DND-41 (cell line): ENCODE measurements around the gene PTCD3.

Experiments used
- ATAC-seq: fragments of 200-7000 bp; cut with Tn5 transposase; 3 replicates; pipeline ENCODE4 v1.9.1; 2021; ENCODE audit warnings: low read depth; ENCODE audit not compliant: insufficient read depth
- DNase-seq: peaks from one replicate; pipeline ENCODE4 v3.0.0-alpha.2; 2020
- H2AFZ ChIP-seq: 2 replicates; pipeline ENCODE4 v1.6.0; 2012; ENCODE audit warnings: low read depth, low read length
- H3K27ac ChIP-seq: 2 replicates; pipeline ENCODE4 v1.5.1; 2012; ENCODE audit warnings: low read length, inconsistent platforms
- H3K27me3 ChIP-seq: fragments of 200-600 bp; sonication (generic); 2 replicates; pipeline ENCODE4 v1.6.0; 2012; ENCODE audit warnings: low read length, mild to moderate bottlenecking, inconsistent platforms; ENCODE audit not compliant: insufficient read depth, poor library complexity
- H3K36me3 ChIP-seq: 2 replicates; pipeline ENCODE4 v1.5.1; 2012; ENCODE audit warnings: low read length, inconsistent platforms; ENCODE audit not compliant: insufficient read depth
- H3K4me1 ChIP-seq: 2 replicates; pipeline ENCODE4 v1.5.1; 2012; ENCODE audit warnings: mild to moderate bottlenecking, low read length; ENCODE audit not compliant: insufficient read depth
- H3K4me2 ChIP-seq: 2 replicates; pipeline ENCODE4 v1.6.0; 2012; ENCODE audit warnings: mild to moderate bottlenecking, moderate library complexity, low read length, inconsistent platforms; ENCODE audit not compliant: insufficient read depth
- H3K4me3 ChIP-seq, 2 experiments: fragments of 200-600 bp in 1 of 2; shearing (Covaris generic) in 1 of 2; 2 replicates each; pipeline ENCODE4 v1.5.1; 2012 to 2016; ENCODE audit warnings: inconsistent platforms in 2 of 2, low read length in 2 of 2, mild to moderate bottlenecking in 2 of 2, low read depth in 1 of 2, moderate library complexity in 1 of 2
- H3K79me2 ChIP-seq: 2 replicates; pipeline ENCODE4 v1.6.0; 2012; ENCODE audit warnings: low read length, inconsistent platforms; ENCODE audit not compliant: insufficient read depth
- H3K9ac ChIP-seq: 2 replicates; pipeline ENCODE4 v1.6.0; 2012; ENCODE audit warnings: low read depth, mild to moderate bottlenecking, inconsistent platforms, low read length, moderate library complexity
- H3K9me3 ChIP-seq: 2 replicates; pipeline ENCODE4 v1.5.1; 2012; ENCODE audit warnings: low read length, moderate library complexity, mild to moderate bottlenecking, inconsistent platforms; ENCODE audit not compliant: insufficient read depth, severe bottlenecking
- H4K20me1 ChIP-seq: 2 replicates; pipeline ENCODE4 v1.6.0; 2012; ENCODE audit warnings: low read length; ENCODE audit not compliant: insufficient read depth
- CTCF ChIP-seq: IDR thresholded peaks from 2 replicates; pipeline ENCODE4 v1.5.1; 2012; ENCODE audit warnings: borderline replicate concordance, low read length, moderate library complexity, mild to moderate bottlenecking; ENCODE audit not compliant: poor library complexity, severe bottlenecking; ENCODE audit errors: extremely low read depth
- EZH2 ChIP-seq: IDR thresholded peaks from 3 replicates; pipeline ENCODE4 v1.6.1; 2012; ENCODE audit warnings: borderline replicate concordance, low read depth, mild to moderate bottlenecking, moderate library complexity, low read length, inconsistent platforms; ENCODE audit not compliant: severe bottlenecking

PTCD3 gene

GRCh38 chr2:86074811-86075210, 31.2 kb upstream of the PTCD3 start:
- no peak overlapping the region for H2AFZ ChIP-seq
- H3K27ac ChIP-seq: no peak overlapping the region
- DNase-seq: no peak
- H4K20me1 ChIP-seq: no peaks in the 10 kb centered on the region
- ATAC-seq: no peak
- no peak overlapping the region for H3K4me3 ChIP-seq
- no peaks in the 10 kb centered on the region for H3K27me3 ChIP-seq
- peaks cover 95% of the 10 kb centered on the region for H3K36me3 ChIP-seq
- H3K4me2 ChIP-seq: no peak overlapping the region
- H3K9ac ChIP-seq: no peak overlapping the region
- TF ChIP-seq EZH2 (no peak), CTCF (no peak)
- no peaks in the 10 kb centered on the region; the same call in 1 of the 2 replicates for H3K79me2 ChIP-seq
- H3K4me1 ChIP-seq: peaks cover 8% of the 10 kb centered on the region
- no peaks in the 10 kb centered on the region for H3K9me3 ChIP-seq

- no peak for ATAC-seq
- Histone ChIP-seq H3K9ac (no peak overlapping the region), H3K36me3 (peaks cover 94% of the 10 kb centered on the region), H3K4me3 (no peak overlapping the region), H3K27ac (no peak overlapping the region; the same call in 1 of the 2 replicates), H3K4me2 (no peak overlapping the region), H4K20me1 (no peaks in the 10 kb centered on the region), H2AFZ (no peak overlapping the region), H3K27me3 (no peaks in the 10 kb centered on the region), H3K4me1 (peaks cover 13% of the 10 kb centered on the region), H3K79me2 (no peaks in the 10 kb centered on the region; the same call in 1 of the 2 replicates), H3K9me3 (no peaks in the 10 kb centered on the region)
- TF ChIP-seq CTCF (no peak), EZH2 (no peak)
- no peak for DNase-seq
Measured at GRCh38 chr2:86075886-86076285, 30.1 kb upstream of the PTCD3 start.

- TF ChIP-seq EZH2 (no peak), CTCF (peak; percentile 69)
- Histone ChIP-seq H4K20me1 (no peaks in the 10 kb centered on the region), H3K9me3 (no peaks in the 10 kb centered on the region), H3K9ac (no peak overlapping the region), H3K27ac (peak overlapping the region; percentile 60), H3K27me3 (no peaks in the 10 kb centered on the region), H3K79me2 (no peaks in the 10 kb centered on the region; the same call in 1 of the 2 replicates), H3K36me3 (peaks cover 84% of the 10 kb centered on the region), H2AFZ (no peak overlapping the region), H3K4me1 (peaks cover 13% of the 10 kb centered on the region), H3K4me3 (no peak overlapping the region), H3K4me2 (no peak overlapping the region)
- DNase-seq (peak; percentile 24), ATAC-seq (peak; percentile 50)
Measured at GRCh38 chr2:86078774-86079545, 27.1 kb upstream of the PTCD3 start.
